ENCODE data around the gene POC1A. TPM values are rescaled to one million over a fixed set of nuclear protein-coding genes. Genes with fewer than 3 reads are reported as not detected.

Gene POC1A
- total and polyA plus RNA-seq, 2 experiments from 2014 or later = 19.1 to 26.7 TPM

- TF ChIP-seq ZNF462 (CRISPR knock-in tag; IDR thresholded peaks at IDR 0.05) = no peak
- TF ChIP-seq ZNF114 (CRISPR knock-in tag; IDR thresholded peaks at IDR 0.05) = no peak
- TF ChIP-seq CTCF (conservative IDR thresholded peaks at IDR 0.05; ENCODE audit: low read depth in 2 of 2) = no peak
- no peak for TF ChIP-seq NANOG (IDR thresholded peaks at IDR 0.05; ENCODE audit: borderline replicate concordance)
Observed at GRCh38 chr3:52184690-52185089, 30.5 kb upstream of the POC1A start (continued).

GRCh38 chr3:52183786-52184445, 29.7 kb upstream of the POC1A start:
- no peaks in the 10 kb centered on the region for H3K79me2 ChIP-seq (replicated peaks; ENCODE audit: insufficient read depth)
- H3K27ac ChIP-seq (ENCODE audit: low read depth) = no peak overlapping the region
- Mint-ChIP-seq H3K4me3 (no peak overlapping the region), H3K36me3 (ENCODE audit: low read depth) (no peaks in the 10 kb centered on the region), H3K27ac (no peak overlapping the region), H3K9me3 (no peaks in the 10 kb centered on the region), H3K4me1 (peaks cover 8% of the 10 kb centered on the region; the same call in 2 of the 3 replicates), H3K27me3 (ENCODE audit: insufficient read depth, low read depth, poor library complexity) (peaks cover 6% of the 10 kb centered on the region)
- no peaks in the 10 kb centered on the region for H3K27me3 ChIP-seq (ENCODE audit: insufficient read depth)
- no peak overlapping the region for H3K4me3 ChIP-seq
- 0 out of 2 replicates have a peak, but pooled peaks cover 4% of the 10 kb centered on the region for H3F3A ChIP-seq (replicated peaks; ENCODE audit: low read depth)
- H4K20me1 ChIP-seq (replicated peaks; ENCODE audit: insufficient read depth) = no peaks in the 10 kb centered on the region
- no peak for DNase-seq (ENCODE audit: low spot score)
- no peak overlapping the region for H3K4me2 ChIP-seq
- H3K9me2 ChIP-seq (ENCODE audit: insufficient read depth) = no peaks in the 10 kb centered on the region
- ATAC-seq = no peak
- no peaks in the 10 kb centered on the region for H3K4me1 ChIP-seq (ENCODE audit: insufficient read depth)
- H2AFZ ChIP-seq = no peak overlapping the region
- no peaks in the 10 kb centered on the region for H3K36me3 ChIP-seq (ENCODE audit: insufficient read depth)
- no peak for TF ChIP-seq CREB1 (CRISPR knock-in tag; IDR thresholded peaks at IDR 0.05; ENCODE audit: low read depth)
- TF ChIP-seq POLR2AphosphoS5 (IDR thresholded peaks at IDR 0.05; ENCODE audit: low read depth) = no peak
- TF ChIP-seq STAT1 (IDR thresholded peaks at IDR 0.05; ENCODE audit: unreplicated experiment) = no peak
- TF ChIP-seq ETS1 (IDR thresholded peaks at IDR 0.05) = no peak
- TF ChIP-seq REST (IDR thresholded peaks at IDR 0.05; ENCODE audit: unreplicated experiment) = no peak
- TF ChIP-seq ZNF114 (CRISPR knock-in tag; IDR thresholded peaks at IDR 0.05) = no peak
- no peak for TF ChIP-seq EZH2 (IDR thresholded peaks at IDR 0.05; ENCODE audit: low read depth, unreplicated experiment)

Data from GM23338 (cell line).